ENCODE measurements around the gene GALNT15. TPM values are rescaled to one million over a fixed set of nuclear protein-coding genes. Genes with fewer than 3 reads are reported as not detected.

GALNT15 gene
- total RNA-seq, 4 donors from 2014 or later, result 26.2 to 88.8 (median 39.4) TPM

DNA sequence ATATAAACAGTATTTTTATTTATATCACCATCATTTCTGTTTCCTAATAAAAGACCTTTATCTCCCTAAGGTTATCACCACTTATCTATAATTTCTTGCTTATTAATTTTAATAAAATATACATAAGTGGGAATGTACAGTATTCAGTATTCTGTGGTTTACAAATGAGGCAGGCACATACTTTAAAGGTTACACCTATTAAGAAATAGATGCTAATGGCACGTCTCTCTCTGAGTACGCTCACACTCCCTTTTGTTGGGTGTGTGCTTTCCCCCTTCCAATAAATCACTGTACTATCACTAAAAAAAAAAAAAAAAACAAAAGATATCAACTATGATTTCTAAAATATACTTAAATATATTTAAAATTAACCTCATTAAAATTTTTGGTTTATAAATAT is 99.4 kb downstream of the GALNT15 start:
- Histone ChIP-seq H3K4me3 (no peak overlapping the region), H3K9me3 (no peaks in the 10 kb centered on the region), H3K27ac (no peak overlapping the region), H3K36me3 (peaks cover 0 to 36% (median 6%) of the 10 kb centered on the region in 4 donors), H3K27me3 (no peaks in the 10 kb centered on the region), H3K4me1 (peaks cover 0 to 3% (median 0%) of the 10 kb centered on the region in 4 donors)
- DNase-seq, result no peak
- TF ChIP-seq EP300 (IDR thresholded peaks at IDR 0.05; ENCODE audit: low read depth) (no peak), POLR2A (IDR thresholded peaks at IDR 0.05) (no peak), POLR2AphosphoS5 (IDR thresholded peaks at IDR 0.05) (no peak)
- TF ChIP-seq, protein P1, sequence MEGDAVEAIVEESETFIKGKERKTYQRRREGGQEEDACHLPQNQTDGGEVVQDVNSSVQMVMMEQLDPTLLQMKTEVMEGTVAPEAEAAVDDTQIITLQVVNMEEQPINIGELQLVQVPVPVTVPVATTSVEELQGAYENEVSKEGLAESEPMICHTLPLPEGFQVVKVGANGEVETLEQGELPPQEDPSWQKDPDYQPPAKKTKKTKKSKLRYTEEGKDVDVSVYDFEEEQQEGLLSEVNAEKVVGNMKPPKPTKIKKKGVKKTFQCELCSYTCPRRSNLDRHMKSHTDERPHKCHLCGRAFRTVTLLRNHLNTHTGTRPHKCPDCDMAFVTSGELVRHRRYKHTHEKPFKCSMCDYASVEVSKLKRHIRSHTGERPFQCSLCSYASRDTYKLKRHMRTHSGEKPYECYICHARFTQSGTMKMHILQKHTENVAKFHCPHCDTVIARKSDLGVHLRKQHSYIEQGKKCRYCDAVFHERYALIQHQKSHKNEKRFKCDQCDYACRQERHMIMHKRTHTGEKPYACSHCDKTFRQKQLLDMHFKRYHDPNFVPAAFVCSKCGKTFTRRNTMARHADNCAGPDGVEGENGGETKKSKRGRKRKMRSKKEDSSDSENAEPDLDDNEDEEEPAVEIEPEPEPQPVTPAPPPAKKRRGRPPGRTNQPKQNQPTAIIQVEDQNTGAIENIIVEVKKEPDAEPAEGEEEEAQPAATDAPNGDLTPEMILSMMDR (IDR thresholded peaks at IDR 0.05), result no peak
- 97 to 100% methylated on average over 2 of the region's 2 CpGs for WGBS, 2 donors (ENCODE audit: low coverage in 1 of 2)
- intact Hi-C loops (cut with DNase I; ENCODE audit: low total_unique reads) (no loop called here), in situ Hi-C loops (cut with MboI; ENCODE audit: low pct_ligation_motif_present in 1 of 4, low pct_unique_long_range_greater_than_20kb in 1 of 4, low sequenced_read_pairs in 3 of 4) (loop anchor here in 2 of 4 donors (25.0 kb wide), 3 partner anchors 462 to 1062 kb away; partner anchors contain the start of gene CAPN7 (in 1 of the 2))

DNA sequence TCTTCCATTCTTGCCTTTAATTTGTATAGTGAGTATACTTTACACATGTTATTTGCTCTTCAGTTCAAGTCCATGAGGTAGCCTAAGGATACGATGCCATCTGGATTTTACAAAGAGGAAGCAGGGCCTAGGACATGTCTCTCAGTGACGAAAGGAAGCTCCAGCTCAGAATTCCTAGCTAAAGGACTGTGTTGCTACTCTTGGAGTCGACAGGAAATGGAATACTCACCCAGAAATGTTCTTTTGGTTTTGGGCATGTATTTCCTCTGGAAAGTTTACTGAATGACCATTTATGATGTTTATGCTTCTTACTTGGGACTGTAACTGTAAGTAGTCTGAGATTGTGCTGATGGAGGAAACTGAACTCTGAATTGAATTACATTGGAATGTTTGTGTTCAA is 103.0 kb downstream of the GALNT15 start:
- H3K27me3 ChIP-seq, result no peaks in the 10 kb centered on the region
- 81 to 94% methylated on average over 3 of the region's 3 CpGs for WGBS, 2 donors (ENCODE audit: low coverage in 1 of 2)
- TF ChIP-seq, protein P1 (IDR thresholded peaks at IDR 0.05), result no peak
- H3K4me3 ChIP-seq, result no peak overlapping the region
- no peak overlapping the region for H3K27ac ChIP-seq
- DNase-seq, result no peak
- peaks cover 0 to 12% (median 4%) of the 10 kb centered on the region in 4 donors for H3K36me3 ChIP-seq
- in situ Hi-C loops (cut with MboI; ENCODE audit: low pct_ligation_motif_present in 1 of 4, low pct_unique_long_range_greater_than_20kb in 1 of 4, low sequenced_read_pairs in 3 of 4) (no loop called here), intact Hi-C loops (cut with DNase I; ENCODE audit: low total_unique reads) (no loop called here)
- no peaks in the 10 kb centered on the region for H3K9me3 ChIP-seq
- peaks cover 0 to 10% (median 0%) of the 10 kb centered on the region in 4 donors for H3K4me1 ChIP-seq

DNA sequence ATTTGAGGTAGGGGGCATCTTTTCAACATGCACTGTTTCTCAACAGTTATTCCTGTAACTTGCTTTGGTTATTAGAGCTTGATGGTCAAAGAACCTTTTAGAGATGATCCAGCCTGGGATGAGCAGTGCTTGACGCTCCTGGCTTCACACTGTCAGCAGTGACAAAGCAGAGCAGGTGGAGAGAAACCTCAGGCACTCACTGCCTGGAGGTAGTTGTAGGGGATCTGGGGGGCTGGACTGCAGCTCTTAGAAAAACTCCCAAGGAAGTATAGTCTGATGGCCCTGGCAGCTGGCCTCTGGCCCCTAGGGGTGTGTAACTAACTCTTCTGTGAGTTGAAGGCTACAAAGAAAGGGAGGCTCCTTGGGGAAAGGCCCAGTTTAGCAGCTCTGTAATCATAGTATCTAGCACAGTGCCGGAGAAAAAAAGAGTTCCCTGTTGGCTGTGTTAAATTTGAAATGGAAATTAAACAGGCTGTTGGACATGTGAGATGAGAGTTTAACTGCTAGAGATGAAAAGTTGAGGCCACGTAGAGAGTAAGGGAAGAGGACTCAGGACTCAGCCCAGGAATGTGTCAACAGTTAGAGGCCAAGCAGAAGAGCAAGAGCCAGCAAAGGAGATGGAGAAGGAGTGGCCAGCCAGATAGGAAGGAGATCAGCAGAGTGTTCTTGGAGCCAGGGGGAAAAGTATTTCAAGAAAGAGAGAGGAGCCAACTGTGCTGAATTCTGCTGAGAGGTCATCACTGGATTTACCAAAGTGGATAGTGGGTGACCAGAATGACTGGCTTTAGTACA is 104.7 kb downstream of the GALNT15 start:
- Histone ChIP-seq H3K4me1 (peaks cover 0 to 10% (median 0%) of the 10 kb centered on the region in 4 donors), H3K4me3 (no peak overlapping the region), H3K27me3 (no peaks in the 10 kb centered on the region), H3K36me3 (peaks cover 0 to 8% (median 2%) of the 10 kb centered on the region in 4 donors), H3K9me3 (no peaks in the 10 kb centered on the region), H3K27ac (no peak overlapping the region)
- in situ Hi-C loops (cut with MboI; ENCODE audit: low pct_ligation_motif_present in 1 of 4, low pct_unique_long_range_greater_than_20kb in 1 of 4, low sequenced_read_pairs in 3 of 4), result no loop called here
- 68 to 83% methylated on average over 2 to 3 of the region's 3 CpGs for WGBS, 2 donors (ENCODE audit: low coverage in 1 of 2)
- intact Hi-C loops (cut with DNase I; ENCODE audit: low total_unique reads), result no loop called here
- TF ChIP-seq EP300 (IDR thresholded peaks at IDR 0.05; ENCODE audit: low read depth) (no peak), POLR2AphosphoS5 (IDR thresholded peaks at IDR 0.05) (no peak), POLR2A (IDR thresholded peaks at IDR 0.05) (no peak)
- TF ChIP-seq, protein P1 (IDR thresholded peaks at IDR 0.05), result no peak
- DNase-seq, result no peak

DNA sequence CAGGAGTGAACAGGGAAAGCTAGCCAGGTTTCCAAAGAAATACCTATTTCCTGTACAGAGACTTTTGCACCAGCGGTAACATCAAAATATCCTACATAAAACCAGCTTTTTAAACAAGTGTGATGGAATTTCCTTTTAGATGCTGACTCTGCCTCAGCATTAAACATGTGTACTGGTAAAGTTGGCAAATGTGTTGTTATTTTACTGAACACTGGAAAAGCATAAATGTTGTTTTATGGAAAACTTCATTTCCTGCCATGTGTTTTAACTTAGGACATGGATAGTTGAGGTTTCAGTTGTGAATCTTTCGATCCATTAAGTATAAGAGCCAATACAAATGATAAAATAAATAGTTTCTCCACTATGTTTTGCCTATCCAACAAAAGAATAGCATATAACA is 106.2 kb downstream of the GALNT15 start:
- Histone ChIP-seq H3K4me3 (no peak overlapping the region), H3K9me3 (no peaks in the 10 kb centered on the region), H3K27me3 (no peaks in the 10 kb centered on the region), H3K36me3 (peaks cover 0 to 4% (median 0%) of the 10 kb centered on the region in 4 donors), H3K27ac (no peak overlapping the region), H3K4me1 (peaks cover 0 to 10% (median 0%) of the 10 kb centered on the region in 4 donors)
- no peak for DNase-seq
- intact Hi-C loops (cut with DNase I; ENCODE audit: low total_unique reads), result no loop called here
- in situ Hi-C loops (cut with MboI; ENCODE audit: low pct_ligation_motif_present in 1 of 4, low pct_unique_long_range_greater_than_20kb in 1 of 4, low sequenced_read_pairs in 3 of 4), result loop anchor here in 2 of 4 donors (10.0 kb wide), 1 partner anchor 274 kb away; no protein-coding TSS in a partner anchor
- TF ChIP-seq EP300 (IDR thresholded peaks at IDR 0.05; ENCODE audit: low read depth) (no peak), POLR2A (IDR thresholded peaks at IDR 0.05) (no peak), POLR2AphosphoS5 (IDR thresholded peaks at IDR 0.05) (no peak)
- TF ChIP-seq, protein P1 (IDR thresholded peaks at IDR 0.05), result no peak
- WGBS, 2 donors (ENCODE audit: low coverage in 1 of 2), result 97 to 100% methylated on average over 1 to 2 of the region's 2 CpGs

Other genes starting within 250 kb of the GALNT15 start
- 10 to 100 TPM in 3 of 4 donors, 1 to 10 TPM in 1; 5.0 to 22.4 (median 12.4) TPM for gene DPH3, start 90.3 kb downstream of the GALNT15 start, total RNA-seq
- 10 to 100 TPM; 20.6 to 91.1 (median 40.0) TPM for gene OXNAD1, start 90.5 kb downstream of the GALNT15 start, total RNA-seq